GM19328 (cell line): ENCODE data around the gene ARPC2.
"Not testable (repeated sequence)": the region's sequence is repeated elsewhere in the genome, so short reads cannot be mapped to it uniquely, and the experiment has no call there.

Experiments
- ATAC-seq: cut with Tn5 transposase; IDR thresholded peaks from one replicate; pipeline ENCODE4 v1.9.1; 2021; ENCODE audit warnings: mild to moderate bottlenecking, moderate library complexity; ENCODE audit not compliant: unreplicated experiment

ARPC2 gene

DNA sequence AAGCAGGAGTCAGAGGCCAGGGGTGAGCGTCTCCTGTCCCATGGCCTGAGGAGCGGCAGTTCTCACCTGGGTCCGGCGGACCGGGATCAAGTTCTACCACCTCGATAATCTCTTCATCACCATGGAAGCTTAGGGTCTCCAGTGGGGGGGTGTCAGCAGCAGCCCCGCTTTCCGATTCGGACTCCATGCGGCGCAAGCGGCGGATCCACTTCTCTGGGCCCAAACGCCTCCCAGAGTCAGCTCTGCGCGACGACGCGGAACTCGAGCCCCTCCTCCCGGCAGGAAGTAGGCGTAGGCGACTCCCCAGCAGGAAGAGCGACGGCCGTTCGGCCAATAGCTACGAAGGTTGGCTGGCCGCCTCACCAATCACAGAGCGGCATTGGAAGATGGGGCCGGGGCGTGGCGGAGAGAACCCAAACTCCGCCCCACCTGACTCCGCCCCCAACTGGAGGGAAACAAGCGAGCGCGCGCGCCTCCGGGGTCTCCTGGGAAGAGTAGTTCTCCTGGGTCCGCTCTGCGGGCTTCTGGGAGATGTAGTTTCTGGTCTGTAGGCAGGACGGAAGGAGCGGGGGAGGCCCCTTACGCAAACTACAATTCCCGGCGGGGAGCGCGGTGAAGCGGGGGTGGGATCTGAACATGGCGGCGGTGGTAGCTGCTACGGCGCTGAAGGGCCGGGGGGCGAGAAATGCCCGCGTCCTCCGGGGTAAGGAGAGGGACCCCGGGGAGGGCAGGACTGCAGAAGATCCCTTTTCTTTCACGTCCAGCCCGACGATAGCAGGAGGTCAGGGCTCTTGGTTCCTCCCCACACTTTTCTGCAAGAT is 53.1 kb downstream of the ARPC2 start, which contains the start of the genes AAMP and PNKD:
TSS of gene AAMP (minus strand) at position 238 of the 821 bp plus-strand sequence. CDS start at position 187, 51 bp downstream.
TSS of gene PNKD (plus strand) at position 620 of the 821 bp plus-strand sequence. CDS start at position 637, 17 bp downstream.
- ATAC-seq = peak; percentile 91

DNA sequence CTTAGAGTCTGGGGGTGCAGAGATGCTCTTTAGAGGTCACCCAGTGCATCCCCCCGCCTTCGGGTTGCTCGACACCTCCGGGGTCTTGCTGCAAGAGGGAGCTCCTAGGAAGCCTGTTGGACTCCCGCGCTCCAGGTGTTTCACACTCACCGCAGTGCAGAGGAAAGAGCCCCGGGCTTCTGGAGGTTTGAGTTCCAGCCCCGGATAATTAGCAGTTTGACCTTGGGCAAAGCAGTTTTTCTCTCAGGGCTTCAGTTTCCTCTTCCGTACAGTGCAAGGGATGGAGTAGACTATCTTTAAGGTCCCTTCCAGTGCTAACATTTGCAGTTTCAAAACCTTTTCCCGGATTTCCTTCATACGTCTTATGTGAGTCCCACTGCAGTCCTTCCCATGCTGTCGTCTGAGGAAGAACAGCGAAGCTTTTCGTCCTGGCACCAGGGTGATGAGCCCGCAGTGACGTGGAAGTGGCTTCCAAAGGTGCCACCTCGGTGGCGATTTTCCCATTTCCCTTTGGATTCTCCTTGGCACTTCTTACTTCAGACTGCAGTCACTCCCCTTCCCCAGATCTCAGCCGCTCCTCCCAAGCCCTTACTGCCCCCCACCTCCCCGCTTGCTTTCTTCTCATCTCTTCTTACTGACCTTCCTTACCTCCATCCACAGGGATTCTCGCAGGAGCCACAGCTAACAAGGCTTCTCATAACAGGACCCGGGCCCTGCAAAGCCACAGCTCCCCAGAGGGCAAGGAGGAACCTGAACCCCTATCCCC is 53.9 kb downstream of the ARPC2 start:
- ATAC-seq = no peak

DNA sequence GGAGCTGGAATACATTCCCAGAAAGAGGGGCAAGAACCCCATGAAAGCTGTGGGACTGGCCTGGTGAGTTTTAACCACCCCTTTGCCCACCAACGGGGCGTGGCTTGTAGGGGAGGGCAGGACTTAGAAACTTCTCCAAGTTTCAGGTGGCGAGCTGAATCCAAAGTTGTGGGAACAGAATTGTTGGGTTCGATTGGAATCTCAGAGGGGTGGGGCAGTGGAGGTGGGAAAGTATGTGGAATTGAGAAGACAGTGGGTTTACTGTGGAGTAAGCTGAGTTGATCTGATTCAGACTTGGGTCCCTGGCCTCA is 54.5 kb downstream of the ARPC2 start:
- ATAC-seq = no peak

DNA sequence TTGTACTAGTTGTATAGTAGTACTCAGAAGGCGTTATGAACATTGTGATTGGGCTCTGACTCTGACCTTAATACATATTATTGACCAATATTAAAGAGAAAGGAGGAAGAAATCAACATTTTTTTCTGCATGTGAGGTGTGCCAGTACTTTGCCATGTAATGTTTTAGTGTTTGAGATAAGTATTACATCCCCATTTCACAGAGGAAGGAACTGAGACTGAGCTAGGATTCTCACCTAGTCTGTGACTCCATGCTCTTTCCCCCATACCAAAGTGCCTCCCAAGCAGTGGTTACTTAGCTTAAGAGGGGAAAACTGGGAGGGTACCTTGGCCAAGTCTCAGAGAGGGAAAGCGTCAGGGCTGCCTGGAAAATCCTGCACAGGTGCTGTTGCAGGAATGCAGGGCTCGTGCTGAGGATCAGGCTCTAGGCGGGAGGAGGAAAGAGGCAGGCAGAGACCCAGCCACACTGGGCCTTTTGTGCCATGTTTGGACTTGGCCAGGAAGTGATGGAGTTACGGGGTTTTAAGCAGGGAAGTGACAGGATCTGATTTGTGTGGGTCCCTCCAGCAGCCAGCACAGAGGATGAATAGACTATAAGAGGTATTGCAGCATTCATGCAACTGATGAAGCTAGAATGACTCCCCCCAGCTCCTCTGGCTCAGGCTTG is 55.0 kb downstream of the ARPC2 start:
- no peak for ATAC-seq

DNA sequence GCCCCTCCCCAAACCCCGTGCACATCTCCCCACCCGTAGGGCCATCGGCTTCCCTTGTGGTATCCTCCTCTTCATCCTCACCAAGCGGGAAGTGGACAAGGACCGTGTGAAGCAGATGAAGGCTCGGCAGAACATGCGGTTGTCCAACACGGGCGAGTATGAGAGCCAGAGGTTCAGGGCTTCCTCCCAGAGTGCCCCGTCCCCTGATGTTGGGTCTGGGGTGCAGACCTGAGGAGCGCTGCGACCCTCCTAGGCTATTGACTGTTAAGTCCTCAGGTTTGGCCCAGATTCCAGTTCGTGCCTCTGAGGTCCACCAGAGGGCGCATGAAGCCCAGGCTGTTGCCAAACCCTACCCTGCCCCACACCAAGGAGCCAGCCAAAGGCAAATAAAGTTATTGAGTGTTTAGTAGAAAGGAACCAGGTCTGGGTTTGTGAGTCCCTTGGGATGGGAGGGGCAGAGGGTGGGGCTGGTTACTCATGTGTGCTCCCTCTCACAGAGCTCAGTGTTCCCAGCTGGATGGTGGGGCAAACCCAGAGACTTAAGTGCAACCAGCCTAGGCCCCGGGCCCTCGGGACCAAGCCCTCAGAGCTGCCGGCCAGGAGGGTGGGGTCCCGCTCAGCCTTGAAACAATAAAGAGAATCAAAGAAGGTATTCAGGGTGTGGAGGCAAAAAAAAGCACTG is 55.7 kb downstream of the ARPC2 start:
- ATAC-seq = no peak

DNA sequence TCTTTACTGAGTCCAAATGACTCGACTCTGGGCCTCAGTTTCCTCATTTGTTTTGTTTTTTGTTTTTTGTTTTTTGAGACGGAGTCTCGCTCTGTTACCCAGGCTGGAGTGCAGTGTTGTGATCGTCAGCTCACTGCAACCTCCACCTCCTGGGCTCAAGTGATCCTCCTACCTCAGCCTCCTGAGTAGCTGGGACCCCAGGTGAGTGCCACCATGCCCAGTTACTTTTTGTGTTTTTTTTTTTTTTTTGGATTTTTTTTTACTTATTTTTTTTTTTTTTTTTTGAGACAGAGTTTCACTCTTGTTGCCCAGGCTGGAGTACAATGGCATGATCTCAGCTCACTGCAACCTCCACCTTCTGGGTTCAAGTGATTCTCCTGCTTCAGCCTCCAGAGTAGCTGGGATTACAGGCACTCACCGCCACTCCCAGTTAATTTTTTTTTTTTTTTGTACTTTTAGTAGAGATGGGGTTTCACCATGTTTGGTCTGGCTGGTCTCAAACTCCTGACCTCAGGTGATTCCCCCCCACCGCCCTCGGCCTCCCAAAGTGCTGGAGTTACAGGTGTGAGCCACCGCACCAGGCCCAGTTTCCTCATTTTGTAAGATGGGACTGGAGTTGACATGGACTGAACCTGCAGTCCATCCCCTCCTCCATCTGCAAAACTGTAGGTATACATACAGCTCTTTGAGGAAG is 56.4 kb downstream of the ARPC2 start:
- not testable (repeated sequence) for ATAC-seq

DNA sequence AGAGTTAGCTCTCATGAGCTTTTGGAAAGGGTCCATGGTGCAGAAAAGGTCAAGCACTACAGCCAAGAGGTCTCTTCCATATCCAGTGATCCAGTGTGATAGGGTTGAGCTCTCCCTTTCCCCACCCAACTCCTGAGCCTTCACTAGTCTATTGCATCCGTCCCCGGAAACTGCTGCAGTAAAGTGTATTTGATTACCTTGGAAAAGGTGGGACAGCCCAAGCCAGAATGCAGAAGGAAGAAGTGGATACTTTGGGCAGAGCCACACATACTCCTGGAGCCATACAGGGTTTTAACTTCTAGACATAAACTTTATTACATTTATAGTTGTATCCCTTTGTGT is 56.9 kb downstream of the ARPC2 start:
- ATAC-seq = no peak

DNA sequence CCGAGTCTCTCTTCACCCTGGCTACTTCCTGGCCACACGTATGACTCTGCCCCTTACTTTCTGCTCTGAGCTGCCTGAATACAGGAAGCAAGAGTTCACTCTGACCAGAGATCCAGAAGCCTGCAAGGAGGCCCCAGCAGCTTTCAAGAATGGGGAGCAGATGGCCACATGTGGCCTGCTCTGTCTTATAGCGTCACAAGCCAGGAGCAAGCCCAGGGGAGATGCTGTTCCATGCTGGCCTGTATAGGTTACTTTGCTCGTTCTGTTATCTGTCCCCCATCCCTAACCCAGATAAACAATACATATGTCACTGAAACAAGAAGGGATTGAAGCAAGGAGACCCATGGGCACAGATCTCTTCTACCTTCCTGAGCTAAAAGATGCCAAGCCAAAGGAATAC is 57.6 kb downstream of the ARPC2 start:
- ATAC-seq = no peak

DNA sequence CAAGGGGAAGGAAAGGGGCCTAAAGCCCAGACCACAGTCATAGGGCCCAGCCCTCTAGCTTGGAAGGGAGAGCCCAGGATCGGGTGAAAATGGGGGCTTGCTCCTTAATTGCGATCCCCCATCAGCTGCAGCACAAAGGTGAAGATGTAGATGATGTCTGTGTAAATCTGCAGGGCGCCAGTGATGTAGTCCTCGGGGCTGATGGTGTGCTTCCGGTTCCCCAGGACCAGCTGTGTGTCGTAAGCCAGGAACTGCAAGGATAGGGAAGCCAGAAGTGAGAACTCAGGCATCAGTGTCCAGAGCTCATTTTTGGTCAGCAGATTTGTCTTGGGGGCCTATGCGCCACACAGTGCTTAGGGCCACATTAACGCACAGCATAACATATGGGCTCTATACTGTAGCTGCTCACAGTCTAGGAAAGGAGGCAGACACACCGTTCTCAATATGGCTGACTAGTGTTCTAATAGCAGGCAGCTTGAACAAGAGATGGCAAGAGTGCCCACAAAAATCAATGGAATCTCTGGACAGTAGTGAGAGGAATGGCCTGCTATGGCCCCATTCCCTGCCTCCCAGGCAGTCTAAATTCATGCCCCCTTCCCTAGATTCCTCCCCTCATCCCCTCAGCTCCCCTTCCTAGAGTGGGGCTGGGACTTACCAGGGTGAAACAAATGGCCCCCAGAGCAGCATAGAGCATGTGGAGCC is 58.5 kb downstream of the ARPC2 start:
- no peak for ATAC-seq

DNA sequence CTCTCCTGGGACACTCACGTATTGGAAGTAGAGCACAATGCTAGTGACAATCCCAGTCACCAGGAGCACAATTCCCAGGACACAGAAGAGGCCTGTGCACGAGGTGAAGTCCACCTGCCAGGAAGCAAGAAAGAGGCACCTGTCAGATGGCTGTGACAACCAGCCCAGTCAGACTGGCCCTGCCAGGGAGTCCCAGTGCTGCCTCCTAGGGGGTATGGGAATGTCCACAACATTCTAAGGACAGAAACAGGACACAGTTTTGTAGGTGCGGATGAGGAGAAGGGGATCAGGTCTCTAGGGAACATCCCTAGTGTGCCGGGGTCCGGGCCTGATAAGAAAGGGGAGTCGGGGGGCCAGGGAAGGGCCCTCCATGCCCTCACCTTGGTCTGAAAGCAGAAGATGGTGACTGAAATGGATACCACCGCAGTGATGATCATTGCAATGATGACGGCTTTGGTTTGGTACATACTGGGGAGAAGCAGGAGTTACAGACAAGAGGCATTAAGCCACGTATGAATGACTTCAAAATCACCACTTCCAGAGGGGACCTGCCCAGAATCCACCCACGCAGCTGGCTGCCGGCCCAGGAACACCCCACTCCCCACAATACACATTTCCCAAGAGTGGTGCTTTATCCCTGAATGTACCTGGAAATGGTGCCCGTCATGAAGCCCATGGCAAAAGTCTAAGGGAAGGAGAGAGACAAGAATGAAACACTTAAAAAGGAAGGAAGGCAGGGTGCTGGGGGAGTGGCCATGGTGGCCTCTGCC is 60.2 kb downstream of the ARPC2 start:
- no peak for ATAC-seq

DNA sequence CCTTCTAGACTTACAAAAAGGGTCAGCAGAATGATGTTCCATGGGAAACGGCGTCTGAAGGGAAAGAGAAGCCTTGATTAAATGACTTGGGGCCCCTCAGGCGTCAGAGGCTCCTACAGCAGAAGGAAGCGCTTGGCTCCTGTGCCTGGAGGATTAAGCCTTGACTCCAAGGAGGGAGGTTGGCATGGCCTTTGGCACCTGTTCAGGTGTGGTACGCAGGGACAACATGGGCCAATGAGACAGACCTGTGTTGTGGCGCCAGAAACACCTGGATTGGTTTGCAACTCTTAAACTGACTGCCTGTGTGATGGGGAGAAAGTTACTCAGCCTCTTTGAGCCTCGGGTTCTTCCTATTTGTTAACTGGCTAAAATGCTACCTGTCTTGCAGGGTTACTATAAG is 60.9 kb downstream of the ARPC2 start:
- no peak for ATAC-seq

DNA sequence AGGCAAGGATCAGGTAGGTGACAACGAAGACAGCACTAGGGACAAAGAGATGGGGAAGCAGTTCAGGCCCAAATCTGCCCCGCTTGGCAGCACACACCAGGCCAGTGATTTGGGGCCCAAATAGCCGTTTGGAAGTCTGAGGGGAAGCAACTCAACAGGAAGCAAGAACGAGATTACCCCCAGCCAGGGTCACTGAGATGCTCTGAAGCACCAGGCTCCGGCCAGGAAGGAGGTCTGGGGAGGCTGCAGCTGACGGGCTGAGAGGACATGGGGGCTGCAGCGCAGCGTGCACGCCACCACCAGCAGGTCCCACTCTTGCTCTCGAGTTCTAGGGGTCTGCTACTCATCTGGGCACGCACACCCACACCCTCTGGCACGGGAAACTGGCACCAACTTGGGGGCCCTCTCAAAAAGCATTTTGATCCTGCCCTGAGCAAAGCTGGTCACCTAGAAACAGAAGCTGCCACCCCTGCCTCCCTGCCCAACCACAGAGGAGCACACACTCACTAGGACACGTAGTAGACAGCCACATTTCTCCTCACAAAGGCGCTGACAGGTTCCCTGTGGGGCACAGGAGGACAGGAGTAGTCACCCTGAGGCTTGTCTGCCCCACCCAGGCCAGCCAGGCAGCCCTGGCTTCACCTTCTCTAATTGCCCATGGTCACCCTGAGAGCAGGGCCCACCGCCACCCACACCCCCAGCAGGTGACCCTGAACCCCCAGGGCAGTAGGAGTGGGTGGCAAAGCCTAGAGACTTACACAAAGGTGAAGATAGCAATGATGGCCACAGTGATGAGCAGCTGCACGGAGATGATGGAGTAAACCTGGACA is 61.8 kb downstream of the ARPC2 start:
- ATAC-seq = no peak

DNA sequence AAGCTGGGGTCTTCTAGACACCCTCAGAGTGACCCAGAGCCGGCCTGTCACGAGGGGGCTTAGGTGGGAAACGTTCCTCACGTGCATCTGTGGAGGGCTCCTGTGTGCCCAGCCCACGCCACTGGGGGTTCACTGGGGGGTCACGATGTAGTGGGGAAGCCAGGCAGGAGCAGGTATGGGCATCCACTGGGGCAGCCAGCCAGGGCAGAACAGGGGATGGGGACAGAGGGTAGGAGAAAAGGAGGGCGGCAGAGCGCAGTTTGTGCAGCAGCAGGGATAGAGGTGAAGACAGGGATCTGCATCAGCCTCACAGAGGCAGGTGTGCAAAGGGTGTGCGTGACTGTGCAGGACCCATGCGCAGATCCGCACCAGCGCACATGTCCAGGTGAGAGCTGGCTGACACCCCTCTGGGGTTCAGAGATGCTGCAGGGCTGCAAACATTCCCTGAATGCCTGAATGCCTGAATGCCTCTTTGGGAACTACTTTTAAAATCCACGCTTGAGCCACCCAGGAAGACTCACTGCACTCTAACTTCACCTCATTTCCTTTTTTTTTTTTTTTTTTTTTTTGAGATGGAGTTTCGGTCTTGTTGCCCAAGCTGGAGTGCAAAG is 63.4 kb downstream of the ARPC2 start:
- no peak for ATAC-seq

DNA sequence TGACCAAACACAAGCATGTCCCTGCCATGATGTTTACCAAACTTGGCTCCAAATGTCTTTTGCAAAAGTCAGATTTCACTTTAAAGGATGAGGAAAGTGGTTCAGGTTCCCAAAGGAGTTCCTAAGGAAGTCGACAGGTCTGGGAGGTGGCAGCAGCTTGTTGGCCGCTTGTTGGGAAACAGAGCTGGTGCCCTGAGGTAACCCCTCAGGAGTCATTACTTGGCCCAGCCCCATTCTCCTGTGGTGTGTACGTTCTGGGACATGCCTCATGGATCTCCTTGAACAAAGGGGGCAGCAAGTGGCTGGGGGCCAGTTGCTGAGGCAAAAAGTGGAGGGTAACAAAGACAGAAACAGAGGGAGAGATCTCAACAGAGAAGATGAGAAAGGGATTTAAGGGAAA is 64.5 kb downstream of the ARPC2 start:
- ATAC-seq = no peak

DNA sequence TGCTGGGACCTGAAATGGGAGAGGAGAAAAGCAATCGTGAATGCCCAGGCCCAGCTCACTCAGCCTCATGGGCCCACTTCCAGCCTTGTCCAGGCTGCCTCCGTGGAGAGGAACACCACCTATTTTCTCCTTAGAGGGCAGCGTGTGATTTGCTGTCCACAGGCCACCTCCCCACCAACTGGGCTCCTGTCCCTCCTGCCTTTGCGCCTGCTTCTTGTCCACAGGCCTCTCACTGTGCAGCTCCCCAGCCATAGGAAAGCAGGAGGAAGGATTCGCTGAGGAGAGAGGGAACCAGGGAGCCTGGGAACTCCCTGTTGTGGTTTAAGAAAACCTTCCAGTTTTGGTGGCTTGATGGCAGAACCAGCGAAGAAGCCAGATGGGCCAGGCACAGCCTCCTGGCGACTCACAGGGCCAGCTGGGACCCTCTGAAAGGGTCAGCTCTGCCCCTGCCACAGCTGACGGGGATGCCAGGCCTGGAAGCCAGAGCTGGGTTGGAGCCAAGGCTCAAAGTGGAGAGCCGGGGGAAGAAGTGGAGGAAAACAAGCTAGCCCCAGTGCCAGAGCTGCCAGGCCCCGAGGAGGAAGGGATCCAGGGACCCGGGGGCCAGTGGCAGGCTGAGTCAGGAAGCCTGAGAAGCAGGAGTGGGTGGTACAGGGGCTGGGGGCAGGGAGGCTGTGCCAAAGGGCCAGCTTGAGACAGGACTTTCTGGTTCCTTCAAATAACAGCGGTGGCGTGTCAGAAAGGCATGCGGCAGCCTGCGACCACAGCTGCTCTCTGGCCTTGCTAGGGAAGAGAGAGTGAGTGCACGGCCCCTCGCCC is 65.4 kb downstream of the ARPC2 start:
- ATAC-seq = no peak

DNA sequence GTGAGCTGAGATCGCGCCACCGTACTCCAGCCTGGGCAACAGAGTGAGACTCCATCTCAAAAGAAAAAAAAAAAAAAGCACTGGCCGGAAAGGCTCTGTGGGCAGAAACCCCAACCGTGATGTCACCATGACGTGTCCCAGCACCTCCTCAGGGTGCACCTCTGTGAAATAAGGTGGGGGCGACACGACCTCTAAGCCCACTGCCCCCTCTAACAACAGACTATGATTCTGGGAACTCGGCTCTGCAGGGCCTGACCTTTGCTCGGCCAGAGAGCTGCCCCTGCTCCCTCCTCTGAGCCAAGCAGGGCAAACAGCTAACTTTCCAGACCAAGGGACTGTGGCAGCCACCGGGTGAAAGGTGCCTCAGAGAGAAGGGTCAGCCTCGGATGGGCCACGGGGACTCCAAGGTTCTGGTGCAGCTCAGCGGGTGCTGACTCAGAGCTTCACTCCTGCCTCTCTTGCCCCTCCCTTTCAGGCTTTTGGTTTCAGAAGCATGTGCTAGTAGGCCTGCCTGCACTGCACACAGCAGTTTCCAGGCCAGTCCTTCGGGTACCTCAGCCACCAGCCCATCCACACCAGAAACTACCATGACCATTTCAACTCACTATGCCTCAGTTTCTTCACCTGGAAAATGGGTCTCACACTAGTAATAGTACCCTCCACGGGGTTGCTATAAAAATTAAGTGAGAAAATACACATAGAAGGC is 67.3 kb downstream of the ARPC2 start:
- ATAC-seq = peak; percentile 36

DNA sequence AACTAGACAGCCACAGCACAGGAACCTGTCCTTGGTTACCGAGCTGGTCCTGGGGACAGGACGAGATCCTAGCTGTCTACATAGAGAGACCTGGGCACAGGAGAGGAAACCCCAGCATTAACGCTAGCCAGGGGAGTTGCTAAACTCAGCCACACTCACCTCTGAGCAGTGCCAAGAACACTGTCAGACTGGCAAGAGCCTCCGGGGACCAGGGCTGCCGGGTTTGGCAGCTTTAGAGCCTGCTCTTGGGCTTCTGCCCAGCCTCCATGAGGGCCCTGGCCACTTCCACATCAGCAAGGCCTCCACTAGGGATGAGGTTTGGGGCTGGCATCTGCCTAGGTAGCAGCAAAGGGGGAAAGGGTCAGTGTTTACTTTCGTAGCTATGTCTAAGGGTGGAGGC is 68.6 kb downstream of the ARPC2 start:
- ATAC-seq = no peak
